Stimulated activated naive CD8-positive, alpha-beta T cell treated with anti-CD3 and anti-CD28 coated beads, Interleukin-15, Interleukin-2, amounts not matched to agents 100 U/mL and 50 U/mL, for 24 hours (primary cell): Measurements from ENCODE around the gene MED20.
"Not testable (repeated sequence)": the region's sequence is repeated elsewhere in the genome, so short reads cannot be mapped to it uniquely, and the experiment has no call there.

Source experiments
- ATAC-seq: fragments of 150-1000 bp; cut with Tn5 transposase; one replicate; pipeline ENCODE4 v1.10.0; 2021
- DNase-seq: peaks from one replicate; pipeline ENCODE4 v3.0.0; 2021

Gene MED20, protein sequence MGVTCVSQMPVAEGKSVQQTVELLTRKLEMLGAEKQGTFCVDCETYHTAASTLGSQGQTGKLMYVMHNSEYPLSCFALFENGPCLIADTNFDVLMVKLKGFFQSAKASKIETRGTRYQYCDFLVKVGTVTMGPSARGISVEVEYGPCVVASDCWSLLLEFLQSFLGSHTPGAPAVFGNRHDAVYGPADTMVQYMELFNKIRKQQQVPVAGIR

DNA sequence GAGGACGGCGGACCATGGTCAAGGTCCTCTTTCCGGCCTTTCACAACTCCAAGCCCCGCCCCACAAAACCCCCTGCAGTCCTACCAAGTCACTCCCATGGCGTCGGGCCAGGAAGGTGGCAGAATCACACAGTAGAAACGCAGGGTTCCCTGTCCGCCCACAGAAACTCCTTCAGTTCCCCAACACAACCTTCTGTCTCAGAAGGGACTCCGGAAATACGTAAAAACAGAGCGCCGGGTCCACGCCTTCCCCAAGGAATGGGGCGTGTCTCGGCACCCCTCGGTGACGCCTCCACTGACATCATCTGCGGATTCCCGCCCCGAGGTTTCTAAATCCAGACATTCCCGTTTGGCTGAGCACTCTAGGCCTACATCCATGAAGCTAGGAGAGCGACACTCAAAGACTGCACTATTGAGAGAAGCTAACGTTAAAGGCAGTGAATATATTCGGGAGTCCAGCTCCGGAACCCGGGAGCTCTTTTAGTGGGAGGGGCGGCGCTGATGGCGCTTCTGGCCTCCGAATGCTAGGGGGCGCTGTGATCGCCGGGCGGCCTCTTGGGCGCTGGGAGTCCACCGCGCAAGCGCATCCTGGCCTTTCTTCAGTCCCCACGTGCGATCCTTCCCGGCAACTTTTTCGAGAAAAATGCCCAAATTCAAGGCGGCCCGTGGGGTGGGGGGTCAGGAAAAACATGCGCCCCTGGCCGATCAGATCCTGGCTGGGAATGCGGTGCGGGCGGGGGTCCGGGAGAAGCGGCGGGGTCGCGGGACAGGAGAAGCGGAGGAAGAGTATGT is at the start of gene MED20, which contains the start of gene BYSL:
Gene MED20, minus strand, starts transcription at position 219 of the 791 bp plus-strand sequence. Its CDS starts 121 bp downstream, at position 98.
Gene BYSL, plus strand, starts transcription at position 579 of the 791 bp plus-strand sequence. Its CDS starts 64 bp downstream, at position 643.
- peak; percentile 97 for DNase-seq
- ATAC-seq, result peak; percentile 92

DNA sequence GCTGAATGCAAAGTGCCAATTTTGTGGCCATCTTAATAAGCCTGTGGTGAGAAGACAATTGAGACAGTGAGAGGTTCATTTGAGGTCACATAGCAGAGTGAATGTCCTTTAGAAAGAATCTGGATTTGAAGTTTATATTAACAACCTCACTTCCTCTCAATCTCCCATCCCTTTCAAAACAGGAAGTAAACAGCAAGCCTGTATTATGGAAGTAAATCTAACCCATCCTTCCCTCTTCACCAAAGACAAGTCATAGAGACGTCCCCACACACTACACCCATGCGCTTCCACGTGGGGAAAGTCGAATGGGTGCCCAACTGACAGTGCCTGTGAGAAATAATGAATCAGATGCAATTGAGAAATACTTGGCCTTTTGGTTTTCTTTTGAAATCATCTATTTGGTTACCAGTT is 49.5 kb upstream of the MED20 start:
- DNase-seq, result peak; percentile 69
- ATAC-seq, result peak; percentile 90

DNA sequence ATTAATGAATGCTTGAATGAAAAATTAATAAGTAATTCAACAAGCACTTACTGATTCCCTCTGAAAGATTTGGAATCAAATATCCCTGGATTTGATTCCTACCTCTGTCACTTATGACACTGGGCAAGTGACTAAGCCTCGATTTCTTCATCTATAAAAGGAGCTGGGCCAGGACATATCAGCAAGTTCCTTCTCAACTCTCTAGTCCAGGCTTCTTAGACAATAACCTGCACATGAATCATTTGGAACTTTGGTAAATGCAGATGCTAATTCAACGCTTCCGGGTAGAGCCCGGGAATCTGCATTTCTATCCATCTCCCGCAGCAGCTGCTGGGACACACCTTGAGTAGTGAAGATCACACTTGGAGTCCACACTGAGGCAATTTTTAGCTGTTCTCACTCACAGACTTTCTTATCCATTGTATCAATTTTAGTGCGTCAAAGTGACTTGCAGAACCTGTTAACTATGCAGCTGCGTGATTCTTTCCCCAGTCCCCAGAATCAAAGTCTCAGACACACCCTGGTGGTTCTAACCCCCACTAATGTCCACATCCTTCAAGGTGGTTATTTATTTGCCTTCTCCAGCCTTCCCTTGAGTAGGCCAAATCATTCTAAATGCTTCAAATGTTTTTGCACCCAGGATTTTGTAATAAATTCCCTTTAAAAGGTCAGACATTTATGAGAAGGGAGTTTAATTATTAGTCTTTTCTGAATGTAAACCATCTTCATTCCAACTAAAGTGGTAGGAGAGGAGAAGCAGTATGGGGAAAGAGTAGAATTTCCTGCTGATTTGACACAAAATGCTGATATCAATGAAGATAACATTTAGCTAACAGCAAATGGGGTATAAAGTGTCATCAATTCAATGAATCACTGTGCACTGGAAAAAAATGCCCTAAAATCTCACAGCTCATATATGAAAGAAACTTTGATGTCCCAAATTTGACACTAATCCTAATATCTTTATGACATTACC is 46.7 kb upstream of the MED20 start:
- ATAC-seq (peak; percentile 12), DNase-seq (peak; percentile 16)

DNA sequence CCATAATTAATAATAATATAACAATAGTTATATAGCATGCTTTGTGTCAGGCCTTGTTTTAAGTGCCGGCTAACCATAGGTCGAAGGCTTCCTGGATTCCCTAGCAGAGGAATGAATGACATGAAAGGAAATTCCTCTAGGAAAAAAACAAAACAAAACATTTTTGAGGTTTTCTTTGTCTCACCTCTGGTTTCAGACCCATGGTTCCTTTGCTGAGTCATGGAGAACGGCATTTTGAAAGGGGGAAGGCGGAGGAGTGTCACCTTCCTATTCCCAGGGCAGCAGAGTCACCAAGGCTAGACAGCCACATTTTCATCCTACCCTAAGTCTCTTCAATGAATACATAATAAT is 46.0 kb upstream of the MED20 start:
- DNase-seq, result peak; percentile 16
- no peak for ATAC-seq

DNA sequence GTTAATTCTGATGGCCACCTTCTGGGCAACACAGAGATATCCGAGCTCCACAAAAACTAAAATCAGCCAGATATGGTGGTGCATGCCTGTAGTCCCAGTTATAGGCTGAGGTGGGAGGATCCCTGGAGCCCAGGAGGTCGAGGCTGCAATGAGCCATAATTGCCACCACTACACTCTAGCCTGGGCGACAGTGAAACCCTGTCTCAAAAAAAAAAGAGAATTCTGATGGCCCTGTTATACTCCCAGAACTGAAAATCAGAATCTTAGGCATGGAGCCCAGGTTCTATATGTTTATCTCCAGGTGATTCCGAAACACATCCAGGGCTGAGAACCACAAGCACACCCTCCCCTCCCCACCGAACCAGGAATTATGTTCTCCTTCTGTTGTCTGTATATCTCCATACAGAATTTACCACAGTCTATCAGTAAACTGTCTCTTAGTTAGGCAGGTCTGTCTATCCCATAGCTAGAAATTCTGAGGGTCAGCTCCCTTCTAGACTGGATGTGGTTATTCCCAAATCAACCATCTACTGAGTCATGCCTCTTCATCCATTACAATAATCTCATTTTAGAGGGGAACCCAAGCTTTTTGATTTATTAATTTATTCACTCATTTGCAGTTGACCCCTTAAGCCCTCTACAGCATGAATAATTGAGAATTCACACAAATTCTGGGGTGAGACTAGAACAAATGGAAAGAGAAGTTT is 45.4 kb upstream of the MED20 start:
- DNase-seq (peak; percentile 8), ATAC-seq (no peak)

DNA sequence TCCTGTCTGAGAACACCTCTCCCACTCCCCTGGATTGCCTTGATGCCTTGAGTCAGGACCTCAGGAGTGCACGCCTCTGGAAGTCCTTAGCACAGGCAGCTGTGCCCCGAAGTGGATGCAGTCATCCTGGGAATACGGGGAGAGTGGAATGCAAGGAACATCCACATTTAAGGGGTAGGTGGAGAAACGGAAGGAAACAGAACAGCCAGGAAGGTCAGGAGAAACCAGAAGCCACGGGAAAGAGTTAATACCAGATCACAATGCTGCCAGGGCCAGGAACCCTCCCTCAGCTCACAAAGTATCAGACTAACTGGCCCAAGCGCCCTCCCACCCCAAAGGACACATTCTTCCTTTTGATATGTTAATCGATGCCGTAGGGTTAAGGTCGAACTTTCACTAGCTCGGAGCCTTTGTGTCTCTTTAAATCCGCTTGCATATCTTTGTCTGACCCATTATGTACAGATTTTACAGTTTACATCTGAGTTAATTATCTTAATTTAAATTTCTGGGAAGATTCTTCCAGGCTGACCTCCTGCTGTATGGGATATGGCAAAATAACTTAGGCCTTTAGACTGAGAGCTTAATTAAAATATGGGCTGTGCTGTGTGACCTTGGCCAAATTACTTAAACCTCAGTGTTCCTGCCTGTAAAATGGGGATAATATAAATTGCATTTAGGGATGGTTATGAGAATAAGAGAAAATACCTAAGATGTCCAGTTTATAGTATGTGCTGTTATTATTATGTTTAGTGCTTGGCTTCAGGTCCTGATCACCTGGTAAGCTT is 44.7 kb upstream of the MED20 start:
- ATAC-seq, result no peak
- DNase-seq, result peak; percentile 2

DNA sequence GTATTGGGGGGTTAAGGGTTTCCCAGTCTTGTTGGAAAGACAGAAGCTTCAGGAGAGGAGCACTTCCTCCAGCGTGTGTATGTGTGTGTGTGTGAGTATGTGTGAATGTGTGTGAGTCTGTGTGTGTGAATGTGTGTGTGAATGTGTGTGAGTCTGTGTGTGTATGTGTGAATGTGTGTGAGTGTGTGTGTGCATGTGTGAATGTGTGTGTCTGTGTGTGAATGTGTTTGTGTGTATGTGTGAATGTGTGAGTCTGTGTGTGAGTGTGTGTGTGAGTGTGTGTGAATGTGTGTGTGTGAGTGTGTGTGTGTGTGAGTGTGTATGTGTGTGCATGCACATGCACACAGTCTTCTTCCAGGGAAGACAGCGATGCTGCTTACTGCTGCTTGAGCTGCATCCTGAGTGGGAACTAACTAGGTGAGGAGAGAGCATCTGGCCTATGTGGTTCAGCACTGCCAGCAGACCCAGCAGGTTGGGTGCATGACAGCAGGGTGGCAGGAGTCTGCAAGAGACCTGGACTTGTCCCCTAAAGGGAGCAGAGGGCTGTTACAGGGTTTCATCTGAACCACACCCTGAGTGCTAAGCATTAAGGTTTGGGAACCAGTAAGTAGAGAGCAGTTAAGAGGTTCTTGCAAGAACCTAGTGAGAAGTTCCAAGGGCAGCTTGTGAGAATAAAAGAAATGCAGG is 43.4 kb upstream of the MED20 start:
- peak; percentile 25 for DNase-seq
- ATAC-seq, result peak; percentile 29

DNA sequence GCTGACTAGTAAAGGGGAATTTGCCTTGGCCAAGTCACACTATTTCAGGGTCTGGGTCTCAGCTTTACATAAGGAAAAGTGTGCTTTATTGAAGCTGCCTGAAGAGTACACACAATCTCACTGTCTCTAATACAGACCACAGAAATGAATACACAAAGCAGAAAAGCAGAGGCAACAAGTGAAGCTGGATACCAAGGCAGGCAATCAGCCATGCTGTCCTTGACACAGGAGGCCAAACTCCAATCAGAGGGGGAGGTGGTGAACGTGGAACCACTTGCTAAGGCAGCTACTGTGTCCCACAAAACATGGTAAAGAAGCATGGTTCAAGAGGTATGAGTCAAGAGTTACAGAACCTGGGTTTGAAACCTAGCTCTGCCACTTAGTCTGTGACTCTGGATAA is 42.4 kb upstream of the MED20 start:
- DNase-seq (peak; percentile 22), ATAC-seq (no peak)

DNA sequence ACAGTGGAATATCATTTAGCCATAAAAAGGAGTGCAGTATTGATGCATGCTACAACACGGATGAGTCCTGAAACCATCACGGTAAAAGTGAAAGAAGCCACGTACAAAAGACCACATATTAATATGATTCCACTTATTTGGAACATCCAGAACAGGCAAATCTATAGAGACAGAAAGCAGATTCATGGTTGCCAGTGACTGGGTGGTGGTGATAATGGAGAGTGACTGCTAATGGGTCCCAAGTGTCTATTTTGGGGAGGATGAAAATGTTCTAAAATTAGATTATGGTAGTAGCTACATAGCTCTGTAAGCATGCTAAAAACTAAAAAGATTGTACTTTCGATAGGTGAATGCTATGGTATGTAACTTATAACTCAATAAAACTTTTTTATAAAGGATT is 39.1 kb upstream of the MED20 start:
- no peak for DNase-seq
- no peak for ATAC-seq

DNA sequence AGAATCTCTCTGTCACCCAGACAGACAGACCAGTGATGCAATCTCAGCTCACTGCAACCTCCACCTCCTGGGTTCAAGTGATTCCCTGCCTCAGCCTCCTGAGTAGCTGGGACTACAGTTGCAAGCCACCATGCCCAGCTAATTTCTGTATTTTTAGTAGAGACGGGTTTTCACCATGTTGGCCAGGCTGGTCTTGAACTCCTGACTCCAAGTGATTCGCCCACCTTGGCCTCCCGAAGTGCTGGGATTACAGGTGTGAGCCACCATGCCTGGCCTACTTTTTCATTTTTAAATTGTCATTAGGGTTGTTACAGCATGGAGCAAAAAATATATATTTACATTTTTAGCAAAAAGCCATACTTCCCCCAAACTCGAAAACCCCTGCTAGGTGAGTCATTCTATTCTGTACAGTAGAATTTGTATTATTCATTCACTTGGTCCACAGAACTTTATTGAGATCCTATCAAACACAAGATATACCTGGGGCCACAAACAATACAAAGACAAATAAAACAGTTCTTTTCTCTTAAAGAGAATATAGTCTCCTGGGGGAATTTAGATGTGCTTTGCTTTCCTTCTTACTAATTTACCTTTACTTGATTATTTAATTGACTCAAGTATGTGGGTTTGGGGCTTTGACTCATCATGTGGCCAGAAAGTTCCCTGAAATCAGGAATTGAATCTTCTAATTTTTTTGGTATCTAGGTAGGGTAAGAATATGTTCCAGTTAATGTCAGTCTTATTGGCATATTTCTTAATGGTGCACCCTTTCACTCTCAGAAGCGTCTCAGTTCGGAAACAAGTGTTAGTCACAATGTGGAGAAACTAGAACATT is 37.3 kb upstream of the MED20 start:
- DNase-seq, result no peak
- peak; percentile 89 for ATAC-seq

DNA sequence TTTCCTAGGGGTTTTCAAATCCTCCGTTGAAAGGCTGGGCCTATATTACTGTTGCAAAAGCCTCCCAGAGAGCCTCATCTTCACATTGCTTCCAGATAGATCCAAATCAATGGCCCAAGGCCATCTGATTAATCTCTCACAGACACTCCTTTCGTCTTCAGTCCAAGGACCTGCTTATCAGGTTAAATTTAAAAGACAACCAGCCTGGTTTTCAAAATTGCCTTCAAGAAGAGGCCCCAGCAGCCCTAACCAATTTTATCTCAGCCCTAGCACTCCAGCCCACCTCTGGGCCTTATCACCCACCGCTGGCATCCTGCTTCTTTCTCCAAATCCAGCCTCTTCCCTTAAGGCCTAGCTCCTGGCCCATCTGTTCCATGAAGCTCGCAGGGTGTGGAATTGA is 36.2 kb upstream of the MED20 start:
- DNase-seq (no peak), ATAC-seq (no peak)

DNA sequence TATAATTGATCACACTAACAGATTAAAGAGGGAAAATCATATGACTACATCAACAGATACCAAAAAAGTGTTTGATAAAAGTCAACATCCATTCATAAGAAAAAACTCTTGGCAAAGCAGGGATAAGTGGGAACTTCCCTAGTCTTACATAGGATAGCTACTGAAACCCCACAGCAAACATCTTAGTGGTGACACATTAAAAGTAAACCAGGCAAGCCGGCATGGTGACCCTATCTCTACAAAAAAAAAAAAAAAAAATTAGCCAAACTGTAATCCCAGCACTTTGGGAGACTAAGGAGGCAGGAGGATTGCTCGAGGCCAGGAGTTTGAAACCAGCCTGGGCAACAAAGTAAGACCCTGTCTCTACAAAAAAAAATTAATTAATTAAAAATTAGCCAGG is 34.5 kb upstream of the MED20 start:
- no peak for DNase-seq
- ATAC-seq, result no peak

DNA sequence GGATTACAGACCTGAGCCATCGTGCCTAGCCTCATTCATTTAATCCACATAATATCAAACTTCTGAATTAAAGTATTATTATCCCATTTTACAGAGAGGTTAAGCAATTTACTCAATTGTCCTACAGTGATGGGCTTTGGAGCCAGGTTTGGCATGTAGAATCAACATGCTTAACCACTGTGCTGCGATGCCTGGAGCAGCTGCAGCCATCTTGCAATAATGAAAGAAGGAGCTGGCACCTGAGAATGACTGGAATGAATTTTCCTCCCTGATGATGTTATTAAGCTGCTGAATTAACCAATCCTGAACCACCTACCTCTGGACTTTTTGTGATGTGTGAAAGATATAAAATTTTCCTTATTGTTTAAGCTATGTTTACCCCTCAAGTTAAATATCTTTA is 33.7 kb upstream of the MED20 start:
- DNase-seq, result no peak
- no peak for ATAC-seq

DNA sequence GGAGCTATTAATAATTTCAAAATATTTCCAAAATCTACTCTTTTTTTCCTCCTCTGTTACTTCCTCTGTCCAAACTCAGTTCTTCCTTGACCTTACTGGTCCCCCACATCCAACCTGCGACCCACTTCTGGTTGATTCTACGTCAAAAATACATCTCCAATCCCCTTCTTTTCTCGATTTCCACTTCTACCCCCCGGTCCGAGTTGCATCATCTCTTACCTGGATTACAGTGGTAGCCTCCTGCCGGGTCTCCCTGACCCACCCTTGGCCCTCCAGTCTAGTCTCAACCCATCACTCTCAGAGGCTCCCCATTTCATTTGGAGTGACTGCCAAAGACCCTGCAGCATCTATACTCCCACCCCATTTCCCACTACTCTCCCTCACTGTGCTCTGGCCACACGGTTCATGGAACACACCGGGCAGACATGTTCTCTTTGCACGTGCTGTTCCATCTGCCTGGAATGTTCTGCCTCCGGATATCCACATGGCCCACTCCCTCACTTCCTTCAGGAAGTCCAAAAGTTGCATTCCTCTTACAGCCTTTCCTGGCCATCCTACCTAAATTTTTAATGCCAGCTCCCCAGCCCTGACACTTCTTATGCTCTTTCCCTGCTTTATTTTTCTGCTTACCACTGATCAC is 26.8 kb upstream of the MED20 start:
- no peak for ATAC-seq
- DNase-seq, result no peak

DNA sequence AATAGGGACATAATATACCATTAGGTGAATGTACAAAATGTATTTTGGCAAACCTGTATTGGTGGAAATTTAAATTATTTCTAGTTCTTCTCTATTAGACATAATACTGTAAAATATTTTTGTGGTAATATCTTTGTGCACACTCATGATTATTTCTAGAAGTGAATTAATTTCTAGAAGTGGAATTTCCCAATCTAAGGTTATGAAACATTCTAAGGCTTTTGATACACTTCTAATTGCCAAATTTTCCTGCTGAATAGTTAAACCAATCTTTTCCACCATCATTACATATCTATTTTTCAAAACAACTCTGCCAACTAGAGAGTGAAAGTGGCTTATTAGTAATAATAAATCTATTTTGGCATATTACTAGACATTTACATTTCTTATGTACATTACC is 22.5 kb upstream of the MED20 start:
- ATAC-seq (no peak), DNase-seq (no peak)

DNA sequence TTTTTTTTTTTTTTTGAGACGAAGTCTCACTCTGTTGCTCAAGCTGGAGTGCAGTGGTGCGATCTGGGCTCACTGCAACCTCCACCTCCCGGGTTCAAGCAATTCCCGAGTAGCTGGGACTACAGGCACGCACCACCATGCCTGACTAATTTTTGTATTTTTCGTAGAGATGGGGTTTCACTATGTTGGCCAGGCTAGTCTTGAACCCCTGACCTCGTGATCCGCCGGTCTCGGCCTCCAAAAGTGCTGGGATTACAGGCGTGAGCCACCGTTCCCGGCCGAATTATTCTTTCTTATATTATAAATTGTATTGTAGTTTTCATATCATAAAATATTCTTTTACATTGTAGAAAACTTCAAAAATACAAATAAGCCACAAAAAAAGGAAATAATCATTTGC is 21.9 kb upstream of the MED20 start:
- not testable (repeated sequence) for DNase-seq, ATAC-seq

DNA sequence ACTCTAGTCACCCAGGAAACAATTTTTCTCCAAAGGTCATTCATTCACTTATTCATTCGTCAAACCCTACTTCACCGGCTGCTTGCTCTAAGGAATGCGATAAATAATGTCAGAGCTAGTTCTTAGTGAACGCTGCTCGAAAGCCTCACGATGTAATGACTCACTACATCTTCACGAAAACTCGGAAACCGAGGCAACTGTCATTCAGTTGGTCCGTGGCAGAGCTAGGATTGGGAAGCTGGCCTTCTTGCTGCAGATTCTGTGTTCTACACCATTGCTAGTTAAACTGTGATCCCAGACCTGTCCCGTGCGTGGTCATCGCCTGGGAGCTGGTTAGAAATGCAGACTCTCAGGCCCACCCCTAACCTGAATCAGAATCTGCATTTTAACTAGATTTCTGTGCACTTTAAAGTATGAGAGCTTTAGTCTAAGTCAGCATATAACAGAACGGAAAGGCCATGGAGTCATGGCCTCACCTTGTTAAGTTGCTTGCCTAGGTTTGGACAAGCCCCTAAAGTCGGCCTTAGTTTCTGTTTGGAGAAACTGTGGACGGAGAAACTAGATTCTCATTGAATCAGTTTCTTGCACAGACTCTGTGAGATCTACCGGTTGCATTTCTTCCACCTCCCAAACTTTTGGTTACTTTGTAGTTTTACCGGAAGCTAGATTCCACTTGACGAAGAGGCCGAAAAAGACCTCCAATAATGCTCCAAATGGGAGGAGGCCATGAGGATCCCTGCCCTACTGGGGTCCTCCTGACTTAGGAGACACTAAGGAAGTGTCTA is 21.3 kb upstream of the MED20 start:
- DNase-seq (no peak), ATAC-seq (peak; percentile 44)
